Dedifferentiated amniotic fluid mesenchymal stem cell (primary cell): ENCODE measurements around the gene ST6GALNAC2.
"Not testable (repeated sequence)": the region's sequence is repeated elsewhere in the genome, so short reads cannot be mapped to it uniquely, and the experiment has no call there.

ENCODE experiments used
- DNase-seq: peaks from one replicate; pipeline ENCODE4 v3.0.0-alpha.2; 2016; ENCODE audit errors: extremely low spot score

The ST6GALNAC2 gene

GRCh38 chr17:76585649-76586593 is at the start of gene ST6GALNAC2:
TSS of gene ST6GALNAC2 (minus strand) at chr17:76585860. CDS start at chr17:76585808, 52 bp downstream.
- DNase-seq, result peak; percentile 14

- no peak for DNase-seq
These were observed 49.4 kb upstream of the ST6GALNAC2 start for GRCh38 chr17:76635039-76635438.

- no peak for DNase-seq
These were observed 48.1 kb upstream of the ST6GALNAC2 start for GRCh38 chr17:76633628-76634328.

- DNase-seq, result no peak
These were observed 46.3 kb upstream of the ST6GALNAC2 start for GRCh38 chr17:76631821-76632565.

- no peak for DNase-seq
These were observed 44.5 kb upstream of the ST6GALNAC2 start for GRCh38 chr17:76630151-76630550.

- no peak for DNase-seq
These were observed 41.9 kb upstream of the ST6GALNAC2 start for GRCh38 chr17:76627510-76627909.

- no peak for DNase-seq
These were observed 40.8 kb upstream of the ST6GALNAC2 start for GRCh38 chr17:76626442-76626841.

- no peak for DNase-seq
These were observed 39.8 kb upstream of the ST6GALNAC2 start for GRCh38 chr17:76625496-76625895.

- peak; percentile 38 for DNase-seq
These were observed 37.8 kb upstream of the ST6GALNAC2 start for GRCh38 chr17:76623271-76624146.

GRCh38 chr17:76617838-76618237 is 32.2 kb upstream of the ST6GALNAC2 start:
- no peak for DNase-seq

- no peak for DNase-seq
These were observed 29.4 kb upstream of the ST6GALNAC2 start for GRCh38 chr17:76614912-76615617.

GRCh38 chr17:76614064-76614759 is 28.6 kb upstream of the ST6GALNAC2 start:
- DNase-seq, result not testable (repeated sequence)

- no peak for DNase-seq
These were observed 27.6 kb upstream of the ST6GALNAC2 start for GRCh38 chr17:76612977-76613851.

- DNase-seq, result no peak
These were observed 26.8 kb upstream of the ST6GALNAC2 start for GRCh38 chr17:76612465-76612864.

- DNase-seq, result no peak
These were observed 26.1 kb upstream of the ST6GALNAC2 start for GRCh38 chr17:76611758-76612157.

GRCh38 chr17:76611080-76611749 is 25.6 kb upstream of the ST6GALNAC2 start:
- not testable (repeated sequence) for DNase-seq

- DNase-seq, result not testable (repeated sequence)
These were observed 21.0 kb upstream of the ST6GALNAC2 start for GRCh38 chr17:76606685-76607084.

GRCh38 chr17:76601065-76601464 is 15.4 kb upstream of the ST6GALNAC2 start:
- DNase-seq, result no peak
